OCI-LY3 (cell line): ENCODE results near the gene KCNMB1.

Experiments used
- H2AFZ ChIP-seq: fragments of 200-600, 300-600 bp; shearing (Covaris generic); 2 replicates; pipeline ENCODE4 v1.6.0; 2014; ENCODE audit warnings: antibody characterized with exemption, low read depth, low read length
- H3K27ac ChIP-seq: fragments of 200-600, 300-600 bp; sonication (generic); 2 replicates; pipeline ENCODE4 v1.5.1; 2014; ENCODE audit warnings: mild to moderate bottlenecking, low read length, moderate library complexity, mixed read lengths
- H3K27me3 ChIP-seq: fragments of 200-600, 300-600 bp; sonication (generic); 2 replicates; pipeline ENCODE4 v1.6.1; 2014; ENCODE audit warnings: low read depth, low read length, mixed read lengths
- H3K36me3 ChIP-seq: fragments of 200-600, 300-600 bp; sonication (generic); replicated peaks from 2 replicates; pipeline ENCODE3; 2014; ENCODE audit warnings: low read depth, low read length, mixed read lengths
- H3K4me1 ChIP-seq: fragments of 300-600, 200-600 bp; sonication (generic); 2 replicates; pipeline ENCODE4 v1.6.1; 2014; ENCODE audit warnings: low read length, mixed read lengths
- H3K4me2 ChIP-seq: fragments of 200-600, 300-600 bp; sonication (generic); 2 replicates; pipeline ENCODE4 v1.6.1; 2014; ENCODE audit warnings: low read length, mixed read lengths
- H3K4me3 ChIP-seq: fragments of 300-600, 200-600 bp; sonication (generic); 2 replicates; pipeline ENCODE4 v1.5.1; 2014; ENCODE audit warnings: antibody characterized with exemption, mild to moderate bottlenecking, low read length, moderate library complexity
- H3K79me2 ChIP-seq: fragments of 300-600, 200-600 bp; shearing (Covaris generic); 2 replicates; pipeline ENCODE4 v1.6.1; 2014; ENCODE audit warnings: mild to moderate bottlenecking, low read length, mixed read lengths
- H3K9ac ChIP-seq: fragments of 300-600, 200-600 bp; shearing (Covaris generic); 2 replicates; pipeline ENCODE4 v1.6.0; 2014; ENCODE audit warnings: mild to moderate bottlenecking, low read length, moderate library complexity
- H3K9me3 ChIP-seq: fragments of 200-600, 300-600 bp; shearing (Covaris generic); 2 replicates; pipeline ENCODE4 v1.6.1; 2014; ENCODE audit warnings: low read length, mixed read lengths; ENCODE audit not compliant: insufficient read depth
- H4K20me1 ChIP-seq: fragments of 200-600, 300-600 bp; sonication (generic); 2 replicates; pipeline ENCODE4 v1.6.1; 2016; ENCODE audit warnings: low read length, mixed read lengths; ENCODE audit not compliant: insufficient read depth
- EZH2phosphoT487 ChIP-seq: fragments of 200-600 bp; shearing (Covaris generic); IDR thresholded peaks from 2 replicates; pipeline ENCODE4 v1.6.1; 2018; ENCODE audit warnings: antibody characterized with exemption, mixed run types, low read depth
- TF ChIP-seq, protein P1 (sequence below): fragments of 200-600, 300-600 bp; sonication (generic); IDR thresholded peaks from 2 replicates; pipeline ENCODE4 v1.5.1; 2014; ENCODE audit warnings: antibody characterized with exemption, low read length, low read depth

The KCNMB1 gene

DNA sequence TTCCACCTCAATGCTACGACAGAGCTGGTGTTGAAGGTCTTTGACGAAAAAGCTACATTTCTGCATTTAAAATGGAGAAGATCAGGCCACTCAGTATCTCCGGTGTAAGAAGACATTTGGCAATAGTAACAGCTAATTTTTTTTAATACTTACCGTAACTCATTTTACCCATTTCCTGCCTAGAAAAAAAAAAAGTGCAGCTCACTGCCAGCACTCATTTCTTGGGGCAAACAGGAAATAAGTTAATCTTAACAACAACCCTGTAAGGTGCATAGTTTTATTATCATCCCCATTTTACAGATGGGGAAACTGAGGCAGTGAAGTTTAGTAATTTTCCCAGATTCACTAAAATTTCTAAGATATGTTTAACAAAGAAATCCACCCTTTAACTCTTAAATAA, 27.4 kb upstream of the KCNMB1 start:
- Histone ChIP-seq H3K9me3 (no peaks in the 10 kb centered on the region), H4K20me1 (no peaks in the 10 kb centered on the region)

DNA sequence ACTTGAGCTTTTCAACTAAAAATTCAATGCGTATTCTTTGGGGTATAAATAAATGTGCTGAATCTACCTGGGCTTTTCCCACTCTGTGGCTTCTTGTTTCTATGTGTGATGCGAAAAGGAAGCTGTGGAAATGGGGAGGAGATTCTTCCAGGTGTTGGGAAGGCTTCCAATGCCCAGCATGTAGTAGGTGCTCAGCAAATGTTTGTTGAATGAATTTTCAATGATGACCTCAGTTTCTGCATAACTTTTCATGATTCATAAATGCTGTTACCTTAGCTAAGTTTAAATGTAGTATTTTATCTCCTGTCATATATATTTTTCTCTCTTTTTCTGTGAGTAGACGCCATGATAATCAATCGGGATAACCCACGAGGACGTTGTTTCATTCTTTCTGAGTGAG, 25.6 kb upstream of the KCNMB1 start:
- Histone ChIP-seq H4K20me1 (no peaks in the 10 kb centered on the region), H3K27ac (no peak overlapping the region), H3K4me3 (no peak overlapping the region), H2AFZ (no peak overlapping the region), H3K79me2 (no peaks in the 10 kb centered on the region), H3K9me3 (no peaks in the 10 kb centered on the region), H3K9ac (no peak overlapping the region), H3K4me1 (peaks cover 21% of the 10 kb centered on the region), H3K27me3 (peaks cover 18% of the 10 kb centered on the region), H3K4me2 (no peak overlapping the region), H3K36me3 (no peaks in the 10 kb centered on the region)
- no peak for TF ChIP-seq EZH2phosphoT487
- TF ChIP-seq, protein P1, sequence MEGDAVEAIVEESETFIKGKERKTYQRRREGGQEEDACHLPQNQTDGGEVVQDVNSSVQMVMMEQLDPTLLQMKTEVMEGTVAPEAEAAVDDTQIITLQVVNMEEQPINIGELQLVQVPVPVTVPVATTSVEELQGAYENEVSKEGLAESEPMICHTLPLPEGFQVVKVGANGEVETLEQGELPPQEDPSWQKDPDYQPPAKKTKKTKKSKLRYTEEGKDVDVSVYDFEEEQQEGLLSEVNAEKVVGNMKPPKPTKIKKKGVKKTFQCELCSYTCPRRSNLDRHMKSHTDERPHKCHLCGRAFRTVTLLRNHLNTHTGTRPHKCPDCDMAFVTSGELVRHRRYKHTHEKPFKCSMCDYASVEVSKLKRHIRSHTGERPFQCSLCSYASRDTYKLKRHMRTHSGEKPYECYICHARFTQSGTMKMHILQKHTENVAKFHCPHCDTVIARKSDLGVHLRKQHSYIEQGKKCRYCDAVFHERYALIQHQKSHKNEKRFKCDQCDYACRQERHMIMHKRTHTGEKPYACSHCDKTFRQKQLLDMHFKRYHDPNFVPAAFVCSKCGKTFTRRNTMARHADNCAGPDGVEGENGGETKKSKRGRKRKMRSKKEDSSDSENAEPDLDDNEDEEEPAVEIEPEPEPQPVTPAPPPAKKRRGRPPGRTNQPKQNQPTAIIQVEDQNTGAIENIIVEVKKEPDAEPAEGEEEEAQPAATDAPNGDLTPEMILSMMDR = no peak

More for the DNA sequence above, 27.4 kb upstream of the KCNMB1 start:
- peaks cover 22% of the 10 kb centered on the region for H3K27me3 ChIP-seq
- no peaks in the 10 kb centered on the region for H3K36me3 ChIP-seq
- no peaks in the 10 kb centered on the region for H3K79me2 ChIP-seq
- H3K9ac ChIP-seq = no peak overlapping the region
- no peak overlapping the region for H3K27ac ChIP-seq
- TF ChIP-seq, protein P1 = no peak
- no peak for TF ChIP-seq EZH2phosphoT487
- no peak overlapping the region for H2AFZ ChIP-seq
- H3K4me3 ChIP-seq = no peak overlapping the region
- peaks cover 24% of the 10 kb centered on the region for H3K4me1 ChIP-seq
- H3K4me2 ChIP-seq = no peak overlapping the region

DNA sequence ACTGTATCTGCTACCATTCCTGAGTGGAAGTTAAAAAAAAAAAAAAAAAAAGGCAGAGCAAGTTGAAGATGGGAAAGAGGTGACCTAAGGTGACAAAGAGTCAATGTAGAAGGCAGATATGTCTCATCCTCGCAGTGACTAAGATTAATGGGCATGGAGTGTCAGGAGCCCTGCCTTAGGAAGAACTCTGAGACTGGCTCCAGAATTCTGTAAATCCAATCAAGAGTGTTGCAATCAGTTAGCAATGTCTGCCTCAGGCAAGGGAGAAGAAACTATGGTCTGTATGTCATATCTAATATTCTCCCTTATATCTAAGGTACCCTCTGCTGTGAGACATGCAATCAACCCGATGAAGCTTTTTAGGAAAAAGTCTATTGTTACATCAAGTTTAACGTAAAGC, 24.7 kb upstream of the KCNMB1 start:
- no peak overlapping the region for H3K4me3 ChIP-seq
- H4K20me1 ChIP-seq = no peaks in the 10 kb centered on the region
- no peaks in the 10 kb centered on the region for H3K36me3 ChIP-seq

DNA sequence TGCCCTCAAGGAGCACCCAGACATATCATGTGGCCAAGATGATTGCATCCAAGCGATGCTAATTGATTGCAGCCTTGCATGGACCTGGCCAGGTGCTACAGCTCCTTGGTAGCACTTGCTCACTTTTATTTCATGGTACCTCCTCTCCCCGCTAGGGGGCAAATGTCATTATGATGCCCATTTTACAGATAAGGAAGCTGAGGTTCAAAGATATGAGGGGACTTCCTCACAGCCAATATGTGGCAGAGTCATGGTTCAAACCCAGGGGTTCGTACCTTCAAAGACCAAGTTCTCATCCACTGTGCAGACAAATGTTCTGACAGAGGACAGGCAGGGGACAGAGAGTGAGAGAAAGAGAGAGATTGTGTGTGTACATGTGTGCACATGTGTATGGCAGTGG, 21.9 kb upstream of the KCNMB1 start:
- H2AFZ ChIP-seq = peak overlapping the region; percentile 47; the same call in 1 of the 2 replicates
- no peak for TF ChIP-seq EZH2phosphoT487
- TF ChIP-seq, protein P1 = peak; percentile 75
- H3K27ac ChIP-seq = no peak overlapping the region
- no peaks in the 10 kb centered on the region for H3K9me3 ChIP-seq
- H3K4me1 ChIP-seq = peaks cover 13% of the 10 kb centered on the region
- peaks cover 14% of the 10 kb centered on the region; the same call in 1 of the 2 replicates for H3K27me3 ChIP-seq
- H3K4me2 ChIP-seq = no peak overlapping the region
- H3K36me3 ChIP-seq = no peaks in the 10 kb centered on the region
- H3K9ac ChIP-seq = no peak overlapping the region
- H4K20me1 ChIP-seq = no peaks in the 10 kb centered on the region
- H3K4me3 ChIP-seq = no peak overlapping the region
- H3K79me2 ChIP-seq = no peaks in the 10 kb centered on the region

More for the DNA sequence above, 24.7 kb upstream of the KCNMB1 start:
- Histone ChIP-seq H2AFZ (no peak overlapping the region), H3K79me2 (no peaks in the 10 kb centered on the region), H3K27me3 (peaks cover 9% of the 10 kb centered on the region), H3K9me3 (no peaks in the 10 kb centered on the region), H3K9ac (no peak overlapping the region), H3K4me2 (no peak overlapping the region), H3K4me1 (peaks cover 16% of the 10 kb centered on the region), H3K27ac (no peak overlapping the region)
- TF ChIP-seq, protein P1 = no peak
- TF ChIP-seq EZH2phosphoT487 = no peak
